SJSA1 (cell line): Measurements from ENCODE around the gene ZNF101. TPM values are rescaled to one million over a fixed set of nuclear protein-coding genes. Genes with fewer than 3 reads are reported as not detected.
A peak's percentile ranks its signal among the peaks of the same experiment; 100 is the strongest.
"Not testable (repeated sequence)": the region's sequence is repeated elsewhere in the genome, so short reads cannot be mapped to it uniquely, and the experiment has no call there.

Experiments
- DNase-seq, 2 experiments: peaks; one replicate each; pipeline ENCODE4 v3.0.0-alpha.2; 2015 to 2020; ENCODE audit warnings: low spot score in 2 of 2, low read depth in 1 of 2
- H3K27ac ChIP-seq: fragments of 250-450 bp; sonication (Bioruptor Pico); 2 replicates; pipeline ENCODE4 v1.5.1; 2020; ENCODE audit warnings: mild to moderate bottlenecking, moderate library complexity
- H3K27me3 ChIP-seq: fragments of 250-450 bp; sonication (Bioruptor Pico); replicated peaks from 2 replicates; pipeline ENCODE4 v1.5.1; 2020; ENCODE audit warnings: mild to moderate bottlenecking, moderate library complexity
- H3K36me3 ChIP-seq: fragments of 250-450 bp; sonication (Bioruptor Pico); 2 replicates; pipeline ENCODE4 v1.5.1; 2020; ENCODE audit warnings: mild to moderate bottlenecking
- H3K4me1 ChIP-seq: fragments of 250-450 bp; sonication (Bioruptor Pico); replicated peaks from 2 replicates; pipeline ENCODE4 v1.6.1; 2021; ENCODE audit warnings: mild to moderate bottlenecking
- H3K4me3 ChIP-seq: fragments of 250-450 bp; sonication (Bioruptor Pico); 2 replicates; pipeline ENCODE4 v1.5.1; 2020; ENCODE audit warnings: mild to moderate bottlenecking
- H3K9me3 ChIP-seq: fragments of 250-450 bp; sonication (Bioruptor Pico); replicated peaks from 2 replicates; pipeline ENCODE4 v1.5.1; 2020; ENCODE audit warnings: mild to moderate bottlenecking
- total RNA-seq: library from RNA; depleted of rRNA; stranded (reverse); fragments of >200 nt; shearing (Covaris generic); gene quantifications from 2 replicates; pipeline ENCODE4 v1.2.3, GENCODE V29; 2014

The ZNF101 gene
- total RNA-seq, 1 experiment from 2014 or later: 11.2 TPM

GRCh38 chr19:19687090-19687489, 18.5 kb downstream of the ZNF101 start:
- Histone ChIP-seq H3K9me3 (peaks cover 3% of the 10 kb centered on the region), H3K27me3 (no peaks in the 10 kb centered on the region), H3K4me1 (no peaks in the 10 kb centered on the region), H3K4me3 (no peak overlapping the region), H3K27ac (no peak overlapping the region), H3K36me3 (no peaks in the 10 kb centered on the region)
- no peak for DNase-seq

- H3K36me3 ChIP-seq, H3K9me3 ChIP-seq, DNase-seq, H3K4me3 ChIP-seq, H3K4me1 ChIP-seq, H3K27ac ChIP-seq, H3K27me3 ChIP-seq: not testable (repeated sequence)
Measured at GRCh38 chr19:19689023-19689422, 20.4 kb downstream of the ZNF101 start.

- Histone ChIP-seq H3K4me1 (no peaks in the 10 kb centered on the region), H3K9me3 (peaks cover 3% of the 10 kb centered on the region; the same call in 1 of the 2 replicates), H3K36me3 (no peaks in the 10 kb centered on the region), H3K27ac (no peak overlapping the region), H3K4me3 (no peak overlapping the region), H3K27me3 (no peaks in the 10 kb centered on the region)
- no peak for DNase-seq
Measured at GRCh38 chr19:19691683-19692082, 23.0 kb downstream of the ZNF101 start.

- no peak overlapping the region for H3K4me3 ChIP-seq
- peak in 1 of 2 experiments; percentile 4 for DNase-seq
- no peak overlapping the region for H3K27ac ChIP-seq
- H3K9me3 ChIP-seq: no peaks in the 10 kb centered on the region; the same call in 1 of the 2 replicates
- H3K4me1 ChIP-seq: no peaks in the 10 kb centered on the region
- no peaks in the 10 kb centered on the region for H3K27me3 ChIP-seq
- no peaks in the 10 kb centered on the region for H3K36me3 ChIP-seq
Measured at GRCh38 chr19:19696386-19696785, 27.7 kb downstream of the ZNF101 start.

GRCh38 chr19:19697589-19697988, 28.9 kb downstream of the ZNF101 start:
- Histone ChIP-seq H3K36me3 (no peaks in the 10 kb centered on the region), H3K4me1 (no peaks in the 10 kb centered on the region), H3K4me3 (no peak overlapping the region), H3K9me3 (no peaks in the 10 kb centered on the region; the same call in 1 of the 2 replicates), H3K27me3 (no peaks in the 10 kb centered on the region), H3K27ac (no peak overlapping the region)
- peak in 1 of 2 experiments; percentile 8 for DNase-seq

- not testable (repeated sequence) for H3K4me1 ChIP-seq, H3K4me3 ChIP-seq, H3K27me3 ChIP-seq, DNase-seq, H3K27ac ChIP-seq, H3K9me3 ChIP-seq, H3K36me3 ChIP-seq
Measured at GRCh38 chr19:19700493-19700892, 31.9 kb downstream of the ZNF101 start.

- Histone ChIP-seq H3K4me3 (no peak overlapping the region), H3K27me3 (no peaks in the 10 kb centered on the region), H3K27ac (no peak overlapping the region), H3K9me3 (peaks cover 14% of the 10 kb centered on the region), H3K36me3 (no peaks in the 10 kb centered on the region), H3K4me1 (no peaks in the 10 kb centered on the region)
- DNase-seq: no peak
Measured at GRCh38 chr19:19704836-19705235, 36.2 kb downstream of the ZNF101 start.

GRCh38 chr19:19710506-19710905, 41.9 kb downstream of the ZNF101 start:
- H3K4me3 ChIP-seq: no peak overlapping the region
- no peaks in the 10 kb centered on the region for H3K4me1 ChIP-seq
- H3K27ac ChIP-seq: no peak overlapping the region
- peaks cover 38% of the 10 kb centered on the region for H3K9me3 ChIP-seq
- no peaks in the 10 kb centered on the region for H3K27me3 ChIP-seq
- H3K36me3 ChIP-seq: peaks cover 20% of the 10 kb centered on the region
- DNase-seq: no peak

GRCh38 chr19:19711306-19711933, 42.8 kb downstream of the ZNF101 start:
- Histone ChIP-seq H3K27me3 (no peaks in the 10 kb centered on the region), H3K9me3 (peaks cover 41% of the 10 kb centered on the region), H3K36me3 (peaks cover 20% of the 10 kb centered on the region), H3K4me3 (no peak overlapping the region), H3K27ac (no peak overlapping the region), H3K4me1 (no peaks in the 10 kb centered on the region)
- no peak for DNase-seq

GRCh38 chr19:19711934-19712828, 43.5 kb downstream of the ZNF101 start:
- Histone ChIP-seq H3K27ac (no peak overlapping the region), H3K9me3 (peaks cover 46% of the 10 kb centered on the region), H3K27me3 (no peaks in the 10 kb centered on the region), H3K36me3 (peaks cover 20% of the 10 kb centered on the region), H3K4me1 (no peaks in the 10 kb centered on the region), H3K4me3 (no peak overlapping the region)
- no peak for DNase-seq

GRCh38 chr19:19719798-19720197, 51.2 kb downstream of the ZNF101 start:
- H3K4me3 ChIP-seq: no peak overlapping the region

GRCh38 chr19:19721896-19722295, 53.3 kb downstream of the ZNF101 start:
- Histone ChIP-seq H3K36me3 (no peaks in the 10 kb centered on the region), H3K27ac (no peak overlapping the region), H3K4me1 (no peaks in the 10 kb centered on the region), H3K27me3 (no peaks in the 10 kb centered on the region), H3K9me3 (peaks cover 15% of the 10 kb centered on the region), H3K4me3 (no peak overlapping the region)
- DNase-seq: no peak

More at GRCh38 chr19:19719798-19720197, 51.2 kb downstream of the ZNF101 start:
- H3K4me1 ChIP-seq: no peaks in the 10 kb centered on the region
- H3K9me3 ChIP-seq: peaks cover 20% of the 10 kb centered on the region
- no peaks in the 10 kb centered on the region for H3K36me3 ChIP-seq
- no peak overlapping the region for H3K27ac ChIP-seq
- H3K27me3 ChIP-seq: no peaks in the 10 kb centered on the region
- DNase-seq: no peak

GRCh38 chr19:19732579-19733501, 64.2 kb downstream of the ZNF101 start, which contains the start of gene ZNF14:
Gene ZNF14 (minus strand): TSS chr19:19733112. CDS start chr19:19732958, 154 bp downstream.
- Histone ChIP-seq H3K27me3 (no peaks in the 10 kb centered on the region), H3K27ac (no peak within 1 kb of the TSS)

More at GRCh38 chr19:19732579-19733501, 64.2 kb downstream of the ZNF101 start, which contains the start of gene ZNF14:
- peak; percentile 70 to 81 for DNase-seq
- Histone ChIP-seq H3K9me3 (peaks cover 19% of the 10 kb centered on the region), H3K4me3 (peak within 1 kb of the TSS; percentile 50), H3K36me3 (no peaks in the 10 kb centered on the region), H3K4me1 (0 out of 2 replicates have a peak, but pooled peaks cover 5% of the 10 kb centered on the region)
